Left colon (tissue), 2 donors: ENCODE results near the gene IRAK3. TPM values are rescaled to one million over a fixed set of nuclear protein-coding genes. Genes with fewer than 3 reads are reported as not detected.

Experiments used
- ATAC-seq: fragments of 200-7000 bp; cut with Tn5 transposase; one replicate; pipeline ENCODE4 v1.9.1; 2020; ENCODE audit warnings: mild to moderate bottlenecking, moderate library complexity
- DNase-seq, 2 donors: peaks; one replicate each; pipeline ENCODE4 v3.0.0-alpha.2; 2020
- intact Hi-C, 2 donors: fragments of 100-400 bp; cut with DNase I in 1 of 2; cut with micrococcal nuclease in 1 of 2; formaldehyde crosslinking; loops; one replicate each; pipeline versions ENCODE4 v1.11.2 to v1.14.0; 2022; cut with DNase I, micrococcal nuclease
- long read RNA-seq: library from polyadenylated mRNA; unstranded; transcript quantifications from one replicate; pipeline ENCODE4 v2.0.0, GENCODE V29; 2021
- total RNA-seq, 2 donors: library from RNA; stranded (reverse); fragmentation: NEBNext Ultra II Directional; extraction: Animal tissue kit (Norgen Biotek cat#: 25700); gene quantifications; one replicate each; pipeline ENCODE4 v1.2.1, GENCODE V29; 2021
- donor health status: DM: no; HTN: no; CAD: no.
- donor health status: DM: yes; HTN: yes; CAD: no.

IRAK3 gene, protein sequence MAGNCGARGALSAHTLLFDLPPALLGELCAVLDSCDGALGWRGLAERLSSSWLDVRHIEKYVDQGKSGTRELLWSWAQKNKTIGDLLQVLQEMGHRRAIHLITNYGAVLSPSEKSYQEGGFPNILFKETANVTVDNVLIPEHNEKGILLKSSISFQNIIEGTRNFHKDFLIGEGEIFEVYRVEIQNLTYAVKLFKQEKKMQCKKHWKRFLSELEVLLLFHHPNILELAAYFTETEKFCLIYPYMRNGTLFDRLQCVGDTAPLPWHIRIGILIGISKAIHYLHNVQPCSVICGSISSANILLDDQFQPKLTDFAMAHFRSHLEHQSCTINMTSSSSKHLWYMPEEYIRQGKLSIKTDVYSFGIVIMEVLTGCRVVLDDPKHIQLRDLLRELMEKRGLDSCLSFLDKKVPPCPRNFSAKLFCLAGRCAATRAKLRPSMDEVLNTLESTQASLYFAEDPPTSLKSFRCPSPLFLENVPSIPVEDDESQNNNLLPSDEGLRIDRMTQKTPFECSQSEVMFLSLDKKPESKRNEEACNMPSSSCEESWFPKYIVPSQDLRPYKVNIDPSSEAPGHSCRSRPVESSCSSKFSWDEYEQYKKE
- 1 to 10 TPM; 4.0 to 6.7 TPM for total RNA-seq
- long read RNA-seq, full-length matches to known transcripts: 3 of 4 reads
- long read RNA-seq, partial matches to known transcripts: 0 of 4 reads
- long read RNA-seq, other reads (novel, unspliced or antisense): 1 of 4 reads

DNA sequence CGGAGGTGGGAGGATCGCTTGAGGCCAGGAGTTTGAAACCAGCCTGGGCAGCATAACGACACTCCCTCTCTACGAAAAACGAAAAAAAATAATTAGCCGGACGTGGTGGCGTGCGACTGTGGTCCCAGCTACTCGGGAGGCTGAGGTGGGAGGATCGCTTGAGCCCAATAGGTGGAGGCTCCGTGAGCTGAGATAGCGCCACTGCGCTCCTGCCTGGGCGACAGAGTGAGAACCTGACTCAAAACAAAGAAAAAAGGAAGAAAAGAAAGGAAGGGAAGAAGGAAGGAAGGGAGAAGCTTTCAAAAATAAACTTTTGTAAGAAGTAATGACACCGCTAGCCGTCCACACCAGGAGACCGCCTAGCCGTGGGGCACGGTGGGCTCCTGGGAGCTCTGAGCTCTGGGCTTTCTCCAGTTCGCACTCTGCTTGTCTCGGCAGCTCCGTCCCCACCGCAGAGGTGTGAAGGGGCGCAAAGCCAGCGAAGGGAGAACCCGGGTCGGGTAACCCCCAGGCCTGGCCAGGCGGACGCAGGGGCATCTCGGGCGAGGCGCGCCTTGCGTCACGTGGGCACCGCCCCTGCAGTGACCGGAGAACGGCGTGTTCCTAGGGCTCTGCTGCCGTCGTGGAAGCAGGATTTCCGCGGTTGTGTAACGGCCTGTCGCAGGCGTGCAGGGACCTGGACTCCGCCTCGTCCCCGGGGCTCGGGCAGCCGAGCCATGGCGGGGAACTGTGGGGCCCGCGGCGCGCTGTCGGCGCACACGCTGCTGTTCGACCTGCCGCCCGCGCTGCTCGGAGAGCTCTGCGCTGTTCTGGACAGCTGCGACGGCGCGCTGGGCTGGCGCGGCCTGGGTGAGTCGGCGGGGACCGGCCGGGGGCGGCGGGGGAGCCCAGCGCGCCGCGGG, at the start of gene IRAK3:
TSS of gene IRAK3 (plus strand) at position 631 of the 902 bp plus-strand sequence. CDS start at position 717, 86 bp downstream.
- peak; percentile 96 for ATAC-seq
- intact Hi-C loops: no loop called here
- DNase-seq: peak; percentile 68 to 84

- DNase-seq: no peak
- intact Hi-C loops: no loop called here
- ATAC-seq: no peak
Observed at GRCh38 chr12:66139328-66139727, 49.7 kb upstream of the IRAK3 start.

DNA sequence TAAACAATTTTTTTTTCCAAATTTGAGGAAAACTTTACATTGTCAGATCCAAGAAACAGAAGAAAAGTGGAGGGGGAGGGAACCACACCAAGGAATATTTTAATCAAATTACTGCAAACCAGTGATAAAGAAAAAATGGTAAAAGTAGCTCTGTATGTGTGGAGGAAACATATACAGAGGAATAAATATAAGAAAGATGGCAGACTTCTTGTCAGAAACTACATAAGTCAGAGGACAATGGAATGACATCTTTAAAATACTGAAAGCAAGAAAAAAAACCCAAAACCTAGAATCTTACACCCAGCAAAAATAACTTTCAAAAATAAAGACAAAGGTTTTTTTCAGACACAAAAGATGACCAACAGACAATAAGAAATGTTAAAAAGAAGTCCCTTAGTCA, 48.3 kb upstream of the IRAK3 start:
- intact Hi-C loops: no loop called here
- ATAC-seq (no peak), DNase-seq (no peak)

DNA sequence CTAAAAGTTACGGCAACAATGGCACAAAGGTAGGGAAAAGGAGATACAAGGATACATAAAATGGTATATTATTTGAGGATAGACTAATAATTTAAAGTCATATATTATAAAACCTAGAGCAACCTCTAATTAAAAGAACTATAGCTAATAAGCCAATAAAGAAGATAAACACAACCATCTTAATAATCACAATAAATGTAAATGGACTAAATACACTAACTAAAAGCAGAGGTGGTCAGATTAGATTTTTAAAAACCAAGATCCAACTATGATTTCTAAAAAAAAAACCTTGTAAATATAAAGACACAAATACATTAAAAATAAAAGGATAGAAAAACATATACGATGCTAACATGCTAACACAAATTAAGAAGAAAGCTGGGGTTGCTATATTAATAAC, 47.7 kb upstream of the IRAK3 start:
- intact Hi-C loops: no loop called here
- ATAC-seq: no peak
- no peak for DNase-seq

- ATAC-seq: no peak
- intact Hi-C loops: no loop called here
- DNase-seq: no peak
Observed at GRCh38 chr12:66142826-66143225, 46.2 kb upstream of the IRAK3 start.

- intact Hi-C loops: no loop called here
Observed at GRCh38 chr12:66143868-66144267, 45.1 kb upstream of the IRAK3 start.

GRCh38 chr12:66144791-66145754, 43.9 kb upstream of the IRAK3 start:
- ATAC-seq: peak; percentile 93
- intact Hi-C loops: no loop called here
- DNase-seq: peak; percentile 43 to 50

More at GRCh38 chr12:66143868-66144267, 45.1 kb upstream of the IRAK3 start:
- DNase-seq (no peak), ATAC-seq (no peak)

DNA sequence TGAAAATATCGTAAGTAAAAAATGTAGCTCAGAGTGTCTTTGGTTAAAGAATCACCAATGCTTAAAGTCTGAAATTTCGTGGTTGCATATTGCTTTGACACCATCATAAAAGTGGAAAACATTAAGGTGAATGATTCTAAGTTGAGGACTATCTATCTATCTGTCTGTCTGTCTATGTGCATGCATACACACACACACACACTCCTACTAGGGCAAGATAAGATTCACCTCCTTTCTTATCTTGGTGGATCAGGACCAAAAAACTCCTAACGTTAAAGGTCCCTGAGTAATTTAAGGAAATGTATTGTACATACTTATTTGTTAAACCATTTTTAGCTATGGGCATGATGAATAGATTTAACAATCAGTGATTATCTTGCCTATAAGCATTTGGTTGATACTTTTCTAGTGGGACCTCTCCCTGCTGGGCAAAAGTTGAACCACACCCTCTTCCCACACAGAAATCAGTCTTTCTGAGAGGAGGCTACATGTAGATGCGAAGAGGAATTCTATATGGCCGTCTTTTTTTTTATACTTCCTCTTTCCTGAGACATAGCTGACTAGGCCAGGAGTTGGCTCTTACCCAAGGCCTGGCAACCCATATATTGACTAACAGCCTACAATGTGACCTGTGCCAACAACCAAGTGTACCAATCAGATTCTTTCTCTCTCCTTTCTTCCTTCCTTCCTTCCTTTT, 39.2 kb upstream of the IRAK3 start:
- DNase-seq: peak; percentile 71 to 76
- peak; percentile 90 for ATAC-seq
- intact Hi-C loops: no loop called here

- DNase-seq (no peak), ATAC-seq (no peak)
- intact Hi-C loops: no loop called here
Observed at GRCh38 chr12:66152732-66153131, 36.3 kb upstream of the IRAK3 start.

DNA sequence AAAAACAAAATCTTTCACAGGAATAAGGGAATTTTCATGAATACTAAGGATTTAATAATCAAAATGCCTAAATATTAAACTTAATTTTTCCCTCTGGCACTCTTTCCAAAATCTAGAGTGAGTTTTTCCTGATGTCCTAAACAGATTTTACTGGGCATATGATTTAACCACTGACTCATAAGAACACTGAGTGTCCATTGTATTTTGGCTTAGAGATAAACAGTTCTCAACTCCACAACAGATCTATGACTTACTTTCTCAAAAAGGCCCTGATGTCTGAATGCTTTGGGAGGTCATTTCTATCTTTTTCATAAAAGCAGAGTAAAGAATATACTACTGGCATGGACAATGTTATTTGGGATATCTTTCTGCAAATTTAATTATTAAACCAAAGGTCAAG, 34.2 kb upstream of the IRAK3 start:
- intact Hi-C loops: no loop called here

GRCh38 chr12:66156654-66157053, 32.4 kb upstream of the IRAK3 start:
- DNase-seq (peak in 1 of 2 donors; percentile 20), ATAC-seq (peak; percentile 90)
- intact Hi-C loops: no loop called here

More for the DNA sequence above, 34.2 kb upstream of the IRAK3 start:
- DNase-seq (no peak), ATAC-seq (no peak)

- intact Hi-C loops: no loop called here
- ATAC-seq: peak; percentile 55
Observed at GRCh38 chr12:66159123-66159522, 29.9 kb upstream of the IRAK3 start.

GRCh38 chr12:66160704-66161103, 28.3 kb upstream of the IRAK3 start:
- ATAC-seq (no peak), DNase-seq (peak in 1 of 2 donors; percentile 17)
- intact Hi-C loops: no loop called here

More at GRCh38 chr12:66159123-66159522, 29.9 kb upstream of the IRAK3 start:
- no peak for DNase-seq

DNA sequence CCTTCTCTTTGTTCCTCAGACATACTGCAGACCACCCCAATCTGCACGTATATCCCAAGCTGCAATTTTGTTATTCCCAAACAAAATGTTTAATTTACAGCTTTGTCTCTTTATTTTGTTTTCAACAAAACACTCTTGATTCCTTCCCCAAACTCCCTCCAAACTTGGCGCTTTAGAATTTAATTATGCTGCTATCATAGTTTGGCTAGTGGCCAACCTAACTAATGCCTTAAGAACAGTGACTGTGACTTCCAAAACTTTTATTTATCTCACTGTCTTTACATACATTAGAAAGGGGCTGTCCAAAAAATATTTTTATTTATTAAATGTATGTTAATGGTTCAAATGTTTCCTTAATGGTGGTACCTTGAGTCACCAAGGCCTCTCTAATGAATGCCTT, 26.3 kb upstream of the IRAK3 start:
- intact Hi-C loops: no loop called here
- ATAC-seq: no peak
- DNase-seq: no peak

- intact Hi-C loops: no loop called here
- ATAC-seq: no peak
- no peak for DNase-seq
Observed at GRCh38 chr12:66163289-66163688, 25.7 kb upstream of the IRAK3 start.

GRCh38 chr12:66164349-66164821, 24.6 kb upstream of the IRAK3 start:
- intact Hi-C loops: no loop called here
- ATAC-seq (no peak), DNase-seq (no peak)

DNA sequence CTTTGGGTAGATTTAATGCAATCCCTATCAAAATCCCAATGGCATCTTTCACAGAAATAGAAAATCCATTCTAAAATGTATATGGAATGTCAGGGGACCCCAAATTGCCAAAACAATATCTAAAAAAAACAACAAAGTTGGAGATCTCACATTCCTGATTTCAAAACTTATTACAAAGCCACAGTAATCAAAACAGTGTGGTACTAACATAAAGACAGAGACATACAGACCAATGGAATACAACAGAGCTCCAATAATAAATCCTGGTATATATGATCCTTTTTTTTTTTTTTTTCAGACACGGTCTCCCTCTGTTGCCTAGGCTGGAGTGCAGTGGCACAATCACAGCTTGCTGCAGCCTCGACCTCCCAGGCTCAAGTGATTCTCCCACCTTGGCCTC, 23.9 kb upstream of the IRAK3 start:
- DNase-seq (no peak), ATAC-seq (no peak)
- intact Hi-C loops: no loop called here
